ENCODE measurements around the gene SIX5.

SIX5 gene

DNA sequence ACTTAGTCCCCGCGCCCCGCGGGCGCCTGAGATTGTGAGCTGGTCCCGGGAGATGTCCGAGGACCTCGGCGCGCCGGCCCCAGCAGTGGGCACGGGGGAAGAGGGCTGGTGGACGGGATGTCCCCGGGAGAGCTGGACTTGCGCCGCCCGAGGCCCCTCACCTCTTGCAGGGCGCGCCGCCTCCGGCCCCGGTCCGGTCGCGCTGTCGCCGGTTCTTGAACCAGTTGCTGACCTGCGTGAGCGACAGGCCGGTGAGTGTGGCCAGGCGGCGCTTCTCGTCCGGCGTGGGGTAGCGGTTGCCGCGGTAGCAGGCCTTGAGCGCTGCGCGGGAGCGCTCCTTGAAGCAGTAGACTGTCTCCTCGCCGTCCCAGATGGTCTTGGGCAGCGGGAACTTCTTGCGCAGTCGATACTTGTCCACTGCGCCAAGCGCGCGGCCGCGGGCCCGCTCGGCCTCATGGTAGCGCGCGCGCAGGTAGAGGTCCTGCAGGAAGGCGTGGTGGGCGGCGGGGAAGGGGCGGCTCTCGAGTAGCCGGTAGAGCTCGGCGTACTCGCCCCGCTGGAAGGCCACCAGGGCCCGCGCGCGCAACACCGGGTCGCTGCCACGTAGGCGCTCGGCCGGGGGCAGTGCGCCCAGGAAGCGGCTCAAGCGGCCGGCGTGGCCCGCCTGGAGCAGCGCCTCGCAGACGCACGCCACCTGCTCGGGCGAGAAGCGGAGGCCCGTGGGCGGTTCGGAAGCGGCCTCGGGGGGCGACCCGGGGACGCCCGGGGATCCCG lies 984 bp downstream of the SIX5 start:
- peak overlapping the region; percentile 77 for H3K4me3 ChIP-seq (ENCODE audit: low read length)
- TF ChIP-seq CTCF (conservative IDR thresholded peaks at IDR 0.05; ENCODE audit: low read depth, low read length), result no peak
- no peak for DNase-seq (ENCODE audit: low read depth)

GRCh38 chr19:45767410-45767880 lies 1.6 kb downstream of the SIX5 start:
- peak; percentile 27 for DNase-seq (ENCODE audit: low read depth)
- H3K4me3 ChIP-seq (ENCODE audit: low read length), result peak overlapping the region; percentile 77
- no peak for TF ChIP-seq CTCF (conservative IDR thresholded peaks at IDR 0.05; ENCODE audit: low read depth, low read length)

DNA sequence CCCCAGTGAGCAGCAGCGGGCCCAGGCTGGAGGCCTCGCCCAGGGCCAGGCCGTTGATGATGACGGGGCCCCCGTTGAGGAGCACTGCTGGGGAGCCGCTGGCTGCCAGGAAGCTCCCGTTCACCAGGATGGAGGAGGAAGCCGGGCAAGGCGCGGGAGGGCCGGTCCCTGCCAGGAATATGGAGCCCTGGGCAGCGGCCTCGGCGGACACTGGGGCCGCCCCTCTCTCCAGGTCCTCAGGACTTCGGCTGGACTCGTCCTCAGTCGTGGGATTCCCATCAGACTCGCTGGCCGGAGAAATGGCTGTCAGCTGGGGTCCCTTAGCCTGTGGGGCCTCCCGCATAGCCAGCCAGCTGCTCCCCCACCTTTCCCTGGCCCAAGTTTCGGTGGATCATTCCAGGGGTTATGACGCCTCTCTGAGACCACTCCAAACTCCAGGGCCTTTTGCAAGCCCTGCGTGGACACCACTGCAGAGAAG lies 2.1 kb downstream of the SIX5 start:
- no peak for DNase-seq (ENCODE audit: low read depth)
- no peak for TF ChIP-seq CTCF (conservative IDR thresholded peaks at IDR 0.05; ENCODE audit: low read depth, low read length)
- H3K4me3 ChIP-seq (ENCODE audit: low read length), result peak overlapping the region; percentile 77

- H3K4me3 ChIP-seq (ENCODE audit: low read length), result no peak overlapping the region
- TF ChIP-seq CTCF (conservative IDR thresholded peaks at IDR 0.05; ENCODE audit: low read depth, low read length), result no peak
These were observed 2.7 kb downstream of the SIX5 start for GRCh38 chr19:45766296-45766868.

DNA sequence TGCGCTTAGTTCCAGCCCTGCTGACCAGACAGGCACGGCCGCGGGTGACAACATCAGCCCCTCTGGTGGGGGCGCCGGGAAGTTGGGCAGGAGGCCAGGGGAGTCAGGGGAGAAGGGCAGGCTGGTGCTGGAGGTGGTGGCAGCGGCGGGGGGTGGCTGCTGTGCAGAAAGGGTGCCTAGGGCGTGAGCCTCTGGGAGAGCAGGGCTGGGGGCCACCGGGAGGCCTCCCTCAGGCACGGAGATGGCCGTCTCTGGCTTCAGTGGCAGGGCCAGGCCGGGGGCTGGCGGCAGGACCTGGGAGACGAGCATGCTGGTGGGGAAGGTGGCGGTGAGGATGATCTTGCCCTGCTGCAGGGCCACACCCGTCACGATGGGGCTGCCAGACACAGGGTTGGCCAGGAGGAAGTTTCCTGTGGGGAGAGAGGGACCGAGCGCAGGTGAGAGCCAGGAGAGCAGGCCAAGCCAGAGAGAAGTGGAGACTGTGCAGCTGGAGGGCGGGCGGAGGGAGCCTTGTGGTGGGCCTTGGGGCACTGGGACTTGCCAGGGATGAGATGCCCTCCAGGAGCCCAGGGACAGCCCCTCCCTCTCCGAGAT lies 3.3 kb downstream of the SIX5 start:
- DNase-seq (ENCODE audit: low read depth), result no peak
- H3K4me3 ChIP-seq (ENCODE audit: low read length), result no peak overlapping the region
- TF ChIP-seq CTCF (conservative IDR thresholded peaks at IDR 0.05; ENCODE audit: low read depth, low read length), result no peak

More at GRCh38 chr19:45766296-45766868, 2.7 kb downstream of the SIX5 start:
- DNase-seq (ENCODE audit: low read depth), result no peak

DNA sequence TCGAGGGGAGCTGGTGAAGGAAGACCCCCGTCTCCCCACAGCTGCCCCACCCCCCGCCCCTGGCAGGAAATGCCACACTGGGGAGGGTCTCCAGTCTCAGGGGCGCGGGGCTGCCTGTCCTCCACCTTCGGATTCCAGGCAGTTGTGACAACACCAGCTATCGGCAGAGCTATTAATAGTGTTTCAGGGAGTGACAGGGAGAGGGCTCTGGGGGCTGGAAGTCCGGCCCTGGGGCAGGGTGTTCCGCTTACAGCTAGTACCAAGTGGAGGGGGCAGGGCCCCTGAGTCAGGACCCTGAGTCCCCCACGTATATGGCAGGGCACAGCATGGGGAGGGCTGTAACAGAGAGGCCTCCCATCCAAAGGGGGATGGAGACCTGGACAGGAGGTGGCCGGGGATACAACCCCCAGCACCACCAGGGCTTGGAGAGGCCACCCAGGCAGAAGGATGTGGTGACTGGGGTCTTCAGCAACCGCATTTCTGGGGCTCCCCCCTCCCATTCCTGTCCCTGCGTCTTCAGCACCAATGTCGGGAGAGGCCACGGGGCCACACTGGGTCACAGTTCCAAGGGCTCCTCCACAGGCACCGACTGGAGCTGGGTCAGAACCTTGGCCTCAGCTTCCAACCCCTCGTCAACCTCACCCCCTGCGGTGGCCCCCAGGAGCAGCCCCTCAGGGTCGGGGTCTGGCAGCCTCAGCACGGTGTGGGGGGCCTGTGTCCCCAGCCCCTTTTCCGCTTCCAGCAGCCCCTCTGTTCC lies 3.9 kb downstream of the SIX5 start:
- no peak for DNase-seq (ENCODE audit: low read depth)
- TF ChIP-seq CTCF (conservative IDR thresholded peaks at IDR 0.05; ENCODE audit: low read depth, low read length), result no peak
- H3K4me3 ChIP-seq (ENCODE audit: low read length), result no peak overlapping the region
